LNCaP clone FGC (cell line): ENCODE results near the gene CNTNAP4.

ENCODE experiments used
- DNase-seq: peaks from one replicate; pipeline ENCODE4 v3.0.0-alpha.2; 2011; ENCODE audit warnings: low read depth
- H3K4me3 ChIP-seq: 2 replicates; pipeline ENCODE4 v1.5.1; 2011; ENCODE audit warnings: mild to moderate bottlenecking, low read depth, low read length, control low read depth
- TF ChIP-seq, protein P1 (sequence below): IDR thresholded peaks from 2 replicates; pipeline ENCODE4 v1.5.1; 2012; ENCODE audit warnings: mild to moderate bottlenecking; ENCODE audit not compliant: control insufficient read depth, insufficient read depth; ENCODE audit errors: extremely low read depth

The CNTNAP4 gene

GRCh38 chr16:76490036-76490639, 212.9 kb downstream of the CNTNAP4 start:
- TF ChIP-seq, protein P1, sequence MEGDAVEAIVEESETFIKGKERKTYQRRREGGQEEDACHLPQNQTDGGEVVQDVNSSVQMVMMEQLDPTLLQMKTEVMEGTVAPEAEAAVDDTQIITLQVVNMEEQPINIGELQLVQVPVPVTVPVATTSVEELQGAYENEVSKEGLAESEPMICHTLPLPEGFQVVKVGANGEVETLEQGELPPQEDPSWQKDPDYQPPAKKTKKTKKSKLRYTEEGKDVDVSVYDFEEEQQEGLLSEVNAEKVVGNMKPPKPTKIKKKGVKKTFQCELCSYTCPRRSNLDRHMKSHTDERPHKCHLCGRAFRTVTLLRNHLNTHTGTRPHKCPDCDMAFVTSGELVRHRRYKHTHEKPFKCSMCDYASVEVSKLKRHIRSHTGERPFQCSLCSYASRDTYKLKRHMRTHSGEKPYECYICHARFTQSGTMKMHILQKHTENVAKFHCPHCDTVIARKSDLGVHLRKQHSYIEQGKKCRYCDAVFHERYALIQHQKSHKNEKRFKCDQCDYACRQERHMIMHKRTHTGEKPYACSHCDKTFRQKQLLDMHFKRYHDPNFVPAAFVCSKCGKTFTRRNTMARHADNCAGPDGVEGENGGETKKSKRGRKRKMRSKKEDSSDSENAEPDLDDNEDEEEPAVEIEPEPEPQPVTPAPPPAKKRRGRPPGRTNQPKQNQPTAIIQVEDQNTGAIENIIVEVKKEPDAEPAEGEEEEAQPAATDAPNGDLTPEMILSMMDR: no peak
- H3K4me3 ChIP-seq: no peak overlapping the region
- DNase-seq: no peak

GRCh38 chr16:76500006-76500405, 222.8 kb downstream of the CNTNAP4 start:
- no peak for DNase-seq
- TF ChIP-seq, protein P1: no peak
- no peak overlapping the region for H3K4me3 ChIP-seq

GRCh38 chr16:76502063-76502462, 224.9 kb downstream of the CNTNAP4 start:
- TF ChIP-seq, protein P1: no peak
- H3K4me3 ChIP-seq: no peak overlapping the region
- no peak for DNase-seq

GRCh38 chr16:76502555-76502954, 225.4 kb downstream of the CNTNAP4 start:
- TF ChIP-seq, protein P1: no peak
- no peak overlapping the region for H3K4me3 ChIP-seq
- no peak for DNase-seq

DNA sequence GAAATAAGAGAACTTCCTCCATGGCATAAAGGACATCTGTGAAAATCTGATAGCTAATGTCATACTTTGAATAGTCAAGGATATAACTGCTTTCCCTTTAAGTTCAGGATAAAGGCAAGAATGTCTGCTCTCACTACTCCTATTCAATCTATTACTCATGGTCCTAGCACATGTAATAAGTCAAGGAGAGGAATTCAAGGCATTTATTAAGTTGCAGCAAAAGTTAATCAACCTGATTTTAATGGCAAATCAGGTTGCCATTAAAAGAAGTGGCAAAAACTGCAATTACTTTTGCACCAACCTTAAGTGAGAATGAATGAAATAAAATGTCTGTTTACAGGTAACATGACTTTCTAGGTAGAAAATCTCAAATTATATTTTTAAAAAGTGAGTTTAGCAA, 225.9 kb downstream of the CNTNAP4 start:
- DNase-seq: no peak

DNA sequence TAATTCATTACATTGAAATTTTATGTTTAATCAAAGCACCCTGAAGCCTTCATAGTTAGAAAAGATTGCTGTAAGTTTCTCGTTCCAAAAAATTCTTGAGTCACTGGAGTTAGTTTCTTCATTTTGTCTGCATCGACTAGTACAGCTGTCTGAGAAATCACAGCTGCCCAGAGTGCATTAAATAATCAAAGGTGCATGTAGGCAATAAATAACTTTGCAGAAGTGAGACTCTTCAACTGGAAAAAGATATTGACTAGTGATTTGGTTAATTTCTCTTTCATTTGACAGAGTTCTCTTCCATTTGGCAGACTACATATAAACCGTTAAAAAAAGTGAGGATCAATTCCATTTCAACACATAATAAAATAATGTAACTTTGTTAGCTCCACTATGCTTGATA, 234.0 kb downstream of the CNTNAP4 start:
- TF ChIP-seq, protein P1: no peak
- H3K4me3 ChIP-seq: no peak overlapping the region
- no peak for DNase-seq

More for the DNA sequence above, 225.9 kb downstream of the CNTNAP4 start:
- H3K4me3 ChIP-seq: no peak overlapping the region
- TF ChIP-seq, protein P1: no peak

DNA sequence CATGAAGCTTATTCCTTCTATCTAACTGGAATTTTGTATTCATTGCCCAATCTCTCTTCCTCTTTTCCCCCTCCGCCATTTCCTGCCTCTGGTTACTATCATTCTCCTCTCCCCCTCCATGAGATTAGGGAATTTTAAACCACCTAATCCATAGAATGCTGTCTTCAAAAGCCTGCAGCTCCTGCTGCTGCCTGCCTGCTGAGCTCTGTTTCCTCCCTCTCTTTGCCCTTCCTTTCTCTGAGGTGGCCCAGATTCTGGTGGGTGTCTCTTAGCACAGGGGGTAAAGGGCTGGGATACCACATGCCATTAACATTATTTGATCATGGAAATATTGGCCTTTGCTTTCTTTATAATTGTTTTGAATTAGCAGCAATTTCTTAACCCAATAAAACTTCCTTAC, 241.6 kb downstream of the CNTNAP4 start:
- TF ChIP-seq, protein P1: no peak
- no peak overlapping the region for H3K4me3 ChIP-seq

More for the DNA sequence above, 241.6 kb downstream of the CNTNAP4 start:
- no peak for DNase-seq
